Skeletal muscle satellite cell (primary cell): ENCODE results near the gene CCDC141.

ENCODE experiments used
- H3K27me3 ChIP-seq: 2 replicates; pipeline ENCODE4 v1.7.0; 2013; ENCODE audit warnings: low read length; ENCODE audit not compliant: control insufficient read depth, insufficient read depth
- H3K36me3 ChIP-seq: 2 replicates; pipeline ENCODE4 v1.7.0; 2013; ENCODE audit warnings: mild to moderate bottlenecking, control low read depth, low read length; ENCODE audit not compliant: insufficient read depth
- H3K4me1 ChIP-seq: 2 replicates; pipeline ENCODE4 v1.7.0; 2013; ENCODE audit warnings: low read length; ENCODE audit not compliant: control insufficient read depth, insufficient read depth
- H3K4me2 ChIP-seq: 2 replicates; pipeline ENCODE4 v1.7.0; 2013; ENCODE audit warnings: mild to moderate bottlenecking, low read length
- H3K4me3 ChIP-seq: 2 replicates; pipeline ENCODE4 v1.7.0; 2013; ENCODE audit warnings: low read length
- H3K9ac ChIP-seq: 2 replicates; pipeline ENCODE4 v1.7.0; 2013; ENCODE audit warnings: mild to moderate bottlenecking, low read depth, low read length, moderate library complexity
- H3K9me3 ChIP-seq: replicated peaks from 2 replicates; pipeline ENCODE4 v1.7.0; 2013; ENCODE audit warnings: mild to moderate bottlenecking, control low read depth, low read length

Gene CCDC141

DNA sequence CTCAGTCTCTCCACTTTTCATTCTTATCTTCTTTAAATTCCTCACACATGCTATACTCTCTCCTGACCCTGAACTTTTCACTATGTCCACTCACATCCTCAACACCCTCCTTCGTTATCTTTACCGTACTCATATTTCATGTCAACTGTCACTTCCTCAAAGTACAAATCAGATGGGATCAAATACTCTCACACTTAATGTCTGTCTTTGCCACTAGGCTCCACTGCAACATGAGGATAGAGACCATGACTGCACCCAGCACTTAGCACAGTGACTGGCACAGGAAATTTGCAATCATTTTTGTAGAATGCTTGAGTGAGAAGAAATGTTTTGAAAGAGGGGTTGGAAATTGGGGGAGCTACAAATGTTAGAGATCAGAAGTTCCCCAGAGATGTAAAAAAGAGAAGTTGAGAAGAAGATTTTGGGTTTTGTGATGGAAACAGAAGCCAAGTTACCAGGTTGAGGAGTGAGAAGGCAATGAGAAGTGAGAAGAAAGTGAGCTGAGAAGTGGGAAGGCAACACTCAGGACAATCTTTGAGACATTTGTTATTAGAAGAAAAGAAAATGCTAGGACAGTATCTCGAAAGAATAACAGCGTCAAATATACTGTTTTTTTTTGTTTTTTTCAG, 87.0 kb downstream of the CCDC141 start:
- no peaks in the 10 kb centered on the region for H3K36me3 ChIP-seq
- no peak overlapping the region for H3K9ac ChIP-seq
- H3K4me3 ChIP-seq = no peak overlapping the region
- no peaks in the 10 kb centered on the region for H3K4me1 ChIP-seq
- no peaks in the 10 kb centered on the region for H3K9me3 ChIP-seq
- H3K4me2 ChIP-seq = no peak overlapping the region
- H3K27me3 ChIP-seq = no peaks in the 10 kb centered on the region

DNA sequence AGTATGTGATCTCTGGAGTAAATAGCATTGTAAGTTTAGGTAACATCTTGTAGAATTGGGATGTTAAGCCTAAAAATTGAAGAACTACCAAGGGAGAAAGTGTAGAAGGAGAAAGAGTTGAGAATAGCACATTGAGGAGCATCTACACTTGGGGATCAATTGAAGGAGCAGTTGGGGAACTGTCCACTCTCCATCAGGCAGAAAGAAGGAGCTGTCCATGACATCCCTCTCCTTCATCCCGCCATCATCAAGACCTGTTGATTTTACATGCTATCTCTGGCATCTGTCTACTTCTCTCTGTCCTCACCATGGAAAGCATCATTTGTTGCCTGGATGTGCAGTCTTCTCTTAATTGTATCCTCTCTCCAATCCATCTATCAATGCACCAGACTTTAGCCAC, 87.8 kb downstream of the CCDC141 start:
- no peaks in the 10 kb centered on the region for H3K36me3 ChIP-seq
- H3K9me3 ChIP-seq = no peaks in the 10 kb centered on the region
- no peak overlapping the region for H3K4me3 ChIP-seq
- no peaks in the 10 kb centered on the region for H3K27me3 ChIP-seq
- H3K4me2 ChIP-seq = no peak overlapping the region
- no peak overlapping the region for H3K9ac ChIP-seq
- H3K4me1 ChIP-seq = no peaks in the 10 kb centered on the region

DNA sequence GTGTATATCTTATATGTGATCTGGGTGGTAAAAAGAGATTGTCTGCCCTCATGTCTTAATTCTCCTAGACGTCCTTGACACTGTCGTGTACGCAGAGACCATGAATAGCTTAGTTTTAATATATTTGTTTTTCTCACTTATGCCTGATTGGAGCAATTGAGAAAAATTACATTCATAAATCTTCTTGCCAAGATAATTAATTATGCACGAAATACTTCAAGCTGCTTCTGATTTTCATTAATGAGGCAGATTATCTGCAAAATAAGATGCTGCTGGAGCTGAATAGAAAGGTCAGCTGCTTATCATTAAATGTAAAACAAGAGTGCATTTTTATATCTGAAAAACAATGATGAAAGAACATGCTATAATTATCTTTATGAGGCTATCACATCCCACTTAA, 95.9 kb downstream of the CCDC141 start:
- Histone ChIP-seq H3K27me3 (no peaks in the 10 kb centered on the region), H3K4me1 (no peaks in the 10 kb centered on the region), H3K4me3 (no peak overlapping the region), H3K36me3 (no peaks in the 10 kb centered on the region), H3K9me3 (no peaks in the 10 kb centered on the region), H3K9ac (no peak overlapping the region), H3K4me2 (no peak overlapping the region)

DNA sequence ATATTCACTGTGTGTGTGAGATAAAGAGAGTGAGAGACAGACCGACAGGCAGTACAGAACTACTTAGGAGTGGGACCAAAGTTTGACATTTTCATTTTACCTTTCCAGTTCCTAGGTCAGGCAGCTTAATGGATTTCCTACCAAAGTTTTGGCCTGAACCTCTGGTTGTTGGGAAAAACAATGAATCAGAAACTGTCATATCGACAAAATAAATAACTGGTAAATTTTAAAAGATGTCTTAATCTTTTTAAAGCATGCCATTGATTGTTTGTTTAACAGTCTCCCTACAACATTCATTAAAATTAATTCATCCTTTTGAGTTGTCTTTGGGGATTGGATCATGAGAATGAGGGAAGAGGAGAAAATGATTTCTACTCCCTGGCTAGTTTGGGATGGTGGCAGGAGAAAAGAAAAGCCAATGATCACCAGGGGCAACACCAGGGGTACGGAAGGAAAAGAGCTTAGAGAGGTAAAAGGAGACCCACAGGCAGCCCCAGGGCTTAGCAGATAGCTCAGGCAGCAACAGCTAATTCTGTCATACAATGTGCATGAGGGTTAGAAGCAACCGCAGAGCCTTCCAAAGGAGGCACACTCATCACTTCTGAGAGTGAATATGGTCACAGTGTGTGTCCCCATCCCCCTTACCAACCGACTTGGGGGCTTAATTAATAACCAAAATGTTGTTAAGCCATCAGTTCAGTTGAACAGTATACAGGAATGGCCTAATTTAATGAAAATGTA, 98.5 kb downstream of the CCDC141 start:
- H3K9me3 ChIP-seq = no peaks in the 10 kb centered on the region
- H3K4me2 ChIP-seq = no peak overlapping the region
- H3K4me3 ChIP-seq = no peak overlapping the region
- no peak overlapping the region for H3K9ac ChIP-seq
- H3K4me1 ChIP-seq = peaks cover 5% of the 10 kb centered on the region
- H3K36me3 ChIP-seq = no peaks in the 10 kb centered on the region
- H3K27me3 ChIP-seq = no peaks in the 10 kb centered on the region

DNA sequence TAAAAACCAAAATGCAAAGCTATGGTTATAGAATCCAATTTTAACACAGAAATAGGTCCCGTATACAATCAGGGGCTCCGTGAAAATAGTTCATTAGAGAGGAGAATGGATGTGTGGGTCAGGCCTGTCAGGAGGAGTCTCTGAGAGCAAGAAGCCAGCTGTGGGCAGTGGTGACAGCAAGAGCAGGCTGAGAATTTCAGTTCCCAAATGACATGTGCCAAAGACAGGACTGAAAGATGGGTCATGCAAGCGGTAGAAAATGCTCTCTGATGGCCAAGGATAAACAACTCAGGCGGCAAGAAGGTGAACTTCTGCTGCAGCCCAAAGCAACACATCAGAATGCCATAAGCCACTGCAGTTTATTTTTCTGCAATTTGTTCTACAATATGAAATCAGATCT, 100.4 kb downstream of the CCDC141 start:
- Histone ChIP-seq H3K4me3 (no peak overlapping the region), H3K27me3 (no peaks in the 10 kb centered on the region)

DNA sequence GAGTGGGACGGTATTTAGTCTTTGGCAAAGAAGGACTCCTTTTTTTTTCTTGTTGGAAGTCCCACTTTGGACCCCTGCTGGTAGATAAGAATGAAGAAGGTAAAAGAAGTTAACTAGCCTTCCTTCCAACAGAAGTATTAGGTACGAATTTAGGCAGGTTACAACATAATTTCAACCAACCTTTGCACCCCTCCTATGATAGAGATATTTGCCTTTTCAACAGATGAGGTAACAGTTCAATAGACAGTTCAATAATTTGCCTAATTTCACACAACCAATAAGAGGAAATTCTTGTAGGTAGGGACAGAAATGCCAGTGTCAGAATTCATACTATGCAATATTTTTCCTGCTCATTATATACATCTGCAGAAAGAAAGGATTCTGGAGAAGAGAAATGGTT, 100.8 kb downstream of the CCDC141 start:
- Histone ChIP-seq H3K4me1 (peaks cover 6% of the 10 kb centered on the region), H3K9ac (no peak overlapping the region), H3K36me3 (no peaks in the 10 kb centered on the region), H3K27me3 (no peaks in the 10 kb centered on the region), H3K4me3 (no peak overlapping the region), H3K4me2 (no peak overlapping the region), H3K9me3 (no peaks in the 10 kb centered on the region)

More for the DNA sequence above, 100.4 kb downstream of the CCDC141 start:
- Histone ChIP-seq H3K4me1 (peaks cover 6% of the 10 kb centered on the region), H3K9me3 (no peaks in the 10 kb centered on the region), H3K9ac (no peak overlapping the region), H3K36me3 (no peaks in the 10 kb centered on the region), H3K4me2 (no peak overlapping the region)

DNA sequence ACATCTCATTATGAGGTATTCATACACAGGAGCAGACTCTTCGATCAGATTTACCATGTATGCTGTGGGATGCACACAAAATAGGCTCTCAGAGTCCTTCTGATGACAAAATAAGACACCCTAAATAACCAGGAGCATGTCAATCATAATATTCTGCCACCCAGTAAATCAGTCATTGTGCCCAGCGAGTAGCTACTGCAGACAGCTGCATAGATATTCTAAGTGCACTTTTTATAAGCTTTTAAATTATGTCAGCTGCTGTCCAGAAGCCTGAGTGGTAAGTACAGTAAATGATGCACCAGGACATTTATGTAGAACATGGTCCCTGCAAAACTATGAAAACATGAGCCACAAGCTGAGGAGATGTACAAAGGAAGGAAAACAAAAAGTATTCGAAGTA, 102.9 kb downstream of the CCDC141 start:
- H3K36me3 ChIP-seq = no peaks in the 10 kb centered on the region
- H3K27me3 ChIP-seq = no peaks in the 10 kb centered on the region
- H3K4me1 ChIP-seq = peaks cover 12% of the 10 kb centered on the region
- H3K9me3 ChIP-seq = no peaks in the 10 kb centered on the region
- H3K9ac ChIP-seq = no peak overlapping the region
- H3K4me3 ChIP-seq = no peak overlapping the region
- H3K4me2 ChIP-seq = no peak overlapping the region

DNA sequence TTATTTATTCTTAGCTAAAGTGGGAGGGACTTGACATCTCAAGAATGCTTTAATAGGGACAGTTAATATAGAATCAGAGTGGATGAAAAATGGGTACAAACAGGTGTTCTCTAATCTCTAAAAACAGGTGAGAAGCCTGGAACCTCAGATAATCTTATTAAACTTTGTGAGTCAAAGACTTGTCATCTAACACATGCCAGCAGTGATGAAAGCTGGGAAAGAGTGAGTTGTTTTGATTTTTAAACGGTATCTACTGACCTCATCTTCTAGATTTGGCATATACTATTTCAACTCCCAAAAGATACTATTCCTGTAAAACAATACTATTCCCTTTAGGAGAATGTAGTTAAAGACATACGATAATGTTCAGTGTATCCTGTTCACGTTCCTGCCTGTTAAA, 103.4 kb downstream of the CCDC141 start:
- Histone ChIP-seq H3K36me3 (no peaks in the 10 kb centered on the region), H3K27me3 (no peaks in the 10 kb centered on the region), H3K4me1 (peaks cover 12% of the 10 kb centered on the region), H3K4me2 (no peak overlapping the region), H3K9ac (no peak overlapping the region), H3K4me3 (no peak overlapping the region), H3K9me3 (no peaks in the 10 kb centered on the region)

DNA sequence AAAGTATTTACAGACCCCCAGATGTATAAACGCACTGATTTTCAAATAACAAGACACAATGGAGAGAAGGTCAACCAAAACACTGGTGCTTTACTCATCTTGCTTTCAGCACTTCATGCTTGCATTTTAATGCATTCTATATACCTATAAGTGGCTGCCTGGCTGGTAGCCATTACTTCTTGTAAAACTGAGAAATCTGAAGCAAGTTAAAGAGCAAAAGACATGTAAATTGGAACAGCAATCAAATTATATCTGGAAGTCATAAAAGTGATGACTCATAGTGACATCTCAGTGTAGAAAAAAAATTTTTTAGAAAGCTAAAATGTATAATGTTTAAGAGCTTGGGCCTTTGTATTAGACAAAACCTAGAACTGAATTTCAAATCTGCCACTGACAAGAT, 106.2 kb downstream of the CCDC141 start:
- no peaks in the 10 kb centered on the region for H3K9me3 ChIP-seq
- no peaks in the 10 kb centered on the region for H3K36me3 ChIP-seq
- peaks cover 12% of the 10 kb centered on the region for H3K4me1 ChIP-seq
- H3K4me2 ChIP-seq = no peak overlapping the region
- H3K27me3 ChIP-seq = no peaks in the 10 kb centered on the region
- no peak overlapping the region for H3K4me3 ChIP-seq
- no peak overlapping the region for H3K9ac ChIP-seq

DNA sequence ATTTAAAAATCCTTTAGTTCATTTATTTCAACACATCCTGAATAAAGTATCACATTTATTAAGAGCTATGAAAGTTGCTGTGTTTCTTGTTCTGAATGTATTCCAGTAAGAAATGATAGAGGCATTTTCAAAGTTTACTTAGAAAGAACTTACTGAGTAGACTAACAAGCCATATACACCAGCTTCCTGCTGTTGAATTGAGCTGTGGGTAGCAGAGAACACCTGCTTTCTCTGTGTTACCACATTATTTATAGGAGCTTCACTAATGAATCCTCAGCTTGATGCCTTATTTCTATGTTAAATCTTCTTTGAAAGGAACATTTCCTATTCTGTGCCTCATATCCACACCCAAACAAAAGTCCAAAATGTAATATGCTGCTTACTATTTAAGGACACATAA, 115.4 kb downstream of the CCDC141 start:
- H3K4me3 ChIP-seq = no peak overlapping the region
- H3K9ac ChIP-seq = no peak overlapping the region
- H3K27me3 ChIP-seq = no peaks in the 10 kb centered on the region
- H3K36me3 ChIP-seq = no peaks in the 10 kb centered on the region
- H3K4me1 ChIP-seq = no peaks in the 10 kb centered on the region
- H3K9me3 ChIP-seq = no peaks in the 10 kb centered on the region
- no peak overlapping the region for H3K4me2 ChIP-seq

DNA sequence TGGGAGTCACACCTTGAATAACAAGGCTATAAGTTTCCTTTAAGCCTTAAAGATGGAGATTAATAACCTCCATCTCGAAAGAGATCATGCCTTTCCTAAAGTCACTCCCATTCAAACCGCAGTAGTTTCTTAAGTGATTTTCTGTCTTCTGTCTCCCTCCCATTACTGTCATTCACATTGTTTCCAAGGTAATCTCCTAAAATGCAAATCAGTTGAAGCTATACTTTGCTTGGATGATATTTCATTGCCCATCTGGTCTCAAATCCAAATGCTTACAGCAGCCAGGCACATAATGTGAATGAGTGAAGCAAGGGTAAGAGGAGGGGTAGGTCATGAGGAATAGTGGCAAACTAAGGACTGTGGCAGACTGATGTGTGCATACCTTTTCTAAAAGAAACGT, 116.4 kb downstream of the CCDC141 start:
- Histone ChIP-seq H3K9me3 (no peaks in the 10 kb centered on the region), H3K9ac (no peak overlapping the region), H3K4me3 (no peak overlapping the region)

DNA sequence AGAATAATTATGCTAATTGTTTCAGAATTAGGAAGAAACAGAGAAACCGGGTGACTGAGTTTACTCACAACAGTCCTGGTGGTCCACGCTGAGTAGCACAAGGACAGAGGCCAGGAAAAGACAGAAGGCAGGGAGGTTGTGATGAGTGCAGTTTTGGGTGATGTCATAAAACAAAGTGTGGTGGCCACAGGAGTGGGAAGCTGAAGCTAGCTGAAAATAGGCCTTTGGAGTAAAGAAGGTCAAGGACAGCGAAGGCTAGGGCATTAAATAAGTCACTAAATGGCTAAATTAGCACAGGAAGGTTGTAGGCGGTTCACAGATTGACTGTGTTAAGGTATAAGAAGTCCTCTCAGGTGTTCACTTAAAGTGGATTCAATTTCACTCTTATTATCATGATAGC, 121.9 kb downstream of the CCDC141 start:
- H3K9ac ChIP-seq = no peak overlapping the region

More for the DNA sequence above, 116.4 kb downstream of the CCDC141 start:
- H3K36me3 ChIP-seq = no peaks in the 10 kb centered on the region
- H3K4me1 ChIP-seq = no peaks in the 10 kb centered on the region
- no peaks in the 10 kb centered on the region for H3K27me3 ChIP-seq
- no peak overlapping the region for H3K4me2 ChIP-seq

More for the DNA sequence above, 121.9 kb downstream of the CCDC141 start:
- H3K36me3 ChIP-seq = no peaks in the 10 kb centered on the region
- H3K4me2 ChIP-seq = no peak overlapping the region
- peaks cover 9% of the 10 kb centered on the region for H3K4me1 ChIP-seq
- H3K4me3 ChIP-seq = no peak overlapping the region
- H3K27me3 ChIP-seq = no peaks in the 10 kb centered on the region
- no peaks in the 10 kb centered on the region for H3K9me3 ChIP-seq
